DND-41 (cell line): ENCODE data around the gene BSG.

ENCODE experiments used
- ATAC-seq: fragments of 200-7000 bp; cut with Tn5 transposase; 3 replicates; pipeline ENCODE4 v1.9.1; 2021; ENCODE audit warnings: low read depth; ENCODE audit not compliant: insufficient read depth
- DNase-seq: peaks from one replicate; pipeline ENCODE4 v3.0.0-alpha.2; 2020
- H2AFZ ChIP-seq: 2 replicates; pipeline ENCODE4 v1.6.0; 2012; ENCODE audit warnings: low read depth, low read length
- H3K27ac ChIP-seq: 2 replicates; pipeline ENCODE4 v1.5.1; 2012; ENCODE audit warnings: low read length, inconsistent platforms
- H3K27me3 ChIP-seq: fragments of 200-600 bp; sonication (generic); 2 replicates; pipeline ENCODE4 v1.6.0; 2012; ENCODE audit warnings: low read length, mild to moderate bottlenecking, inconsistent platforms; ENCODE audit not compliant: insufficient read depth, poor library complexity
- H3K36me3 ChIP-seq: 2 replicates; pipeline ENCODE4 v1.5.1; 2012; ENCODE audit warnings: low read length, inconsistent platforms; ENCODE audit not compliant: insufficient read depth
- H3K4me1 ChIP-seq: 2 replicates; pipeline ENCODE4 v1.5.1; 2012; ENCODE audit warnings: mild to moderate bottlenecking, low read length; ENCODE audit not compliant: insufficient read depth
- H3K4me2 ChIP-seq: 2 replicates; pipeline ENCODE4 v1.6.0; 2012; ENCODE audit warnings: mild to moderate bottlenecking, moderate library complexity, low read length, inconsistent platforms; ENCODE audit not compliant: insufficient read depth
- H3K4me3 ChIP-seq, 2 experiments: fragments of 200-600 bp in 1 of 2; shearing (Covaris generic) in 1 of 2; 2 replicates each; pipeline ENCODE4 v1.5.1; 2012 to 2016; ENCODE audit warnings: inconsistent platforms in 2 of 2, low read length in 2 of 2, mild to moderate bottlenecking in 2 of 2, low read depth in 1 of 2, moderate library complexity in 1 of 2
- H3K79me2 ChIP-seq: 2 replicates; pipeline ENCODE4 v1.6.0; 2012; ENCODE audit warnings: low read length, inconsistent platforms; ENCODE audit not compliant: insufficient read depth
- H3K9ac ChIP-seq: 2 replicates; pipeline ENCODE4 v1.6.0; 2012; ENCODE audit warnings: low read depth, mild to moderate bottlenecking, inconsistent platforms, low read length, moderate library complexity
- H3K9me3 ChIP-seq: 2 replicates; pipeline ENCODE4 v1.5.1; 2012; ENCODE audit warnings: low read length, moderate library complexity, mild to moderate bottlenecking, inconsistent platforms; ENCODE audit not compliant: insufficient read depth, severe bottlenecking
- H4K20me1 ChIP-seq: 2 replicates; pipeline ENCODE4 v1.6.0; 2012; ENCODE audit warnings: low read length; ENCODE audit not compliant: insufficient read depth
- EZH2 ChIP-seq: IDR thresholded peaks from 3 replicates; pipeline ENCODE4 v1.6.1; 2012; ENCODE audit warnings: borderline replicate concordance, low read depth, mild to moderate bottlenecking, moderate library complexity, low read length, inconsistent platforms; ENCODE audit not compliant: severe bottlenecking
- TF ChIP-seq, protein P1 (sequence below): IDR thresholded peaks from 2 replicates; pipeline ENCODE4 v1.5.1; 2012; ENCODE audit warnings: borderline replicate concordance, low read length, moderate library complexity, mild to moderate bottlenecking; ENCODE audit not compliant: poor library complexity, severe bottlenecking; ENCODE audit errors: extremely low read depth

Gene BSG

DNA sequence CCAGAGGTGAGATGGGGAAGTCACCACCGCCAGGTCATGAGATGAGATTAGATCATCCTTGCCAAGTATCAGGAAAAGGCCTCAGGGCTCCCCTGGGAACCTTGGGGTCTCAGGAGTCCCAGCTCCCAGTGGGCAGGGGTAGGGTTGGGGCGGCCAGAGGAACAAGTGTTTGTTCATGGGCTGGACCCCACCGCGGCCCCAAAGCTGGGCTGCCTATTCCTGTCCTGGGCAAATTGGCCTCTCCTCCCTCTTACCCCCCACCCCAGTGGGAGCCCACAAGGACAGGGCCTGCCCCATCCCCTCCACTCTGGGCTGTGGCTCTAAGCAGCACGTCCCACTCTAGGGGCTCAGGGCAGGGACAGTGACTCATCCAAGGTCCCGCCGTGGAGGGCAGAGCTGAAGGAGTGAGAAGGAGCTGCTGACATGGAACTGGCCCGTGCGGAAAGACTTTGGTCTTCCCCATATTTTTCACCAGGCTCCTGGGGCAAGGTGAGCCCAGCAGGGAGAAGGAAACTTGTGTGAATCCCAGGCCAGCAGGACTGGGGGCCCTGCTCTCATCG lies 13.2 kb downstream of the BSG start:
- peaks cover 10% of the 10 kb centered on the region for H3K4me1 ChIP-seq
- no peak overlapping the region for H2AFZ ChIP-seq
- peaks cover 21% of the 10 kb centered on the region for H3K36me3 ChIP-seq
- ATAC-seq (no peak), DNase-seq (no peak)
- peaks cover 8% of the 10 kb centered on the region for H3K27me3 ChIP-seq
- H4K20me1 ChIP-seq = peaks cover 51% of the 10 kb centered on the region
- H3K9me3 ChIP-seq = no peaks in the 10 kb centered on the region
- H3K79me2 ChIP-seq = 0 out of 2 replicates have a peak, but pooled peaks cover 2% of the 10 kb centered on the region
- H3K27ac ChIP-seq = no peak overlapping the region
- no peak for TF ChIP-seq EZH2
- TF ChIP-seq, protein P1, sequence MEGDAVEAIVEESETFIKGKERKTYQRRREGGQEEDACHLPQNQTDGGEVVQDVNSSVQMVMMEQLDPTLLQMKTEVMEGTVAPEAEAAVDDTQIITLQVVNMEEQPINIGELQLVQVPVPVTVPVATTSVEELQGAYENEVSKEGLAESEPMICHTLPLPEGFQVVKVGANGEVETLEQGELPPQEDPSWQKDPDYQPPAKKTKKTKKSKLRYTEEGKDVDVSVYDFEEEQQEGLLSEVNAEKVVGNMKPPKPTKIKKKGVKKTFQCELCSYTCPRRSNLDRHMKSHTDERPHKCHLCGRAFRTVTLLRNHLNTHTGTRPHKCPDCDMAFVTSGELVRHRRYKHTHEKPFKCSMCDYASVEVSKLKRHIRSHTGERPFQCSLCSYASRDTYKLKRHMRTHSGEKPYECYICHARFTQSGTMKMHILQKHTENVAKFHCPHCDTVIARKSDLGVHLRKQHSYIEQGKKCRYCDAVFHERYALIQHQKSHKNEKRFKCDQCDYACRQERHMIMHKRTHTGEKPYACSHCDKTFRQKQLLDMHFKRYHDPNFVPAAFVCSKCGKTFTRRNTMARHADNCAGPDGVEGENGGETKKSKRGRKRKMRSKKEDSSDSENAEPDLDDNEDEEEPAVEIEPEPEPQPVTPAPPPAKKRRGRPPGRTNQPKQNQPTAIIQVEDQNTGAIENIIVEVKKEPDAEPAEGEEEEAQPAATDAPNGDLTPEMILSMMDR = no peak
- H3K4me3 ChIP-seq = no peak overlapping the region
- H3K9ac ChIP-seq = no peak overlapping the region
- H3K4me2 ChIP-seq = no peak overlapping the region

DNA sequence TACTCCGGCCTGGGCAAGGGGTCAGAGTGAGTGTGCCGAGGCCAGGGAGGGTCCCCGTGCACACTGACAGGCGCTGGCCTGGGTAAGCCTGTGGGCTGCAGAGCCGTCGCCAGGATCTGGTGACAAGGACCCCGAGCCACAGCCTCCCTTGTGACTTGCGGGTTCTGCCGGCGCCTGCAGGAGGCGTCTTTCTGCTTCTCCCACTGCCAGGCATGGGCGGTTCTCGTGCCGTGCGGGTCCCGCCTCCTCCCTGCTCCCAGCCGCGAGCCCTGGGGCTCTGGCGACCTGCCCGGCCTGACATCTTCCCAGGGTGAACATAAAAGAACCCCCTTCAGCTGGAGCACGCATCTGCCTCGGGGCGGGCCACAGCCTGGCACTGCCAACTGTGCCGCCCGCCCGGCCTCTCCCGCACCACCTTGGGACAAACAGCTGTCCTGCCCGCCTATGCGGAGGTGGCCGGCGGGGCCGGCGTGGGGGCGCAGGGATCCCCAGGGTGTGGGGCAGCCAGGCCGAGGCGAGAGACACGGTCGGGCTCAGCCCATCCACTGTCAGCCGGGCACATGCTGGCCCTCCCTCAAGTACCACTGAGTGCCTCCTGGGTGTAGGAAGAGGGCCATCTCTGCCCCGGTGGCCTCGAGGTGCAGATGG lies 15.8 kb downstream of the BSG start:
- Histone ChIP-seq H3K9me3 (no peaks in the 10 kb centered on the region), H3K27me3 (peaks cover 8% of the 10 kb centered on the region), H3K4me3 (no peak overlapping the region; a peak in 1 of 4 replicates), H3K9ac (no peak overlapping the region), H3K4me2 (no peak overlapping the region; the same call in 1 of the 2 replicates), H2AFZ (no peak overlapping the region), H3K36me3 (no peaks in the 10 kb centered on the region), H3K4me1 (peaks cover 10% of the 10 kb centered on the region), H4K20me1 (peaks cover 39% of the 10 kb centered on the region), H3K79me2 (no peaks in the 10 kb centered on the region), H3K27ac (no peak overlapping the region)
- peak; percentile 84 for DNase-seq
- peak; percentile 78 for ATAC-seq
- TF ChIP-seq, protein P1 = peak; percentile 74
- TF ChIP-seq EZH2 = peak; percentile 45

- Histone ChIP-seq H3K4me2 (no peak overlapping the region; the same call in 1 of the 2 replicates), H3K9me3 (no peaks in the 10 kb centered on the region), H3K4me3 (no peak overlapping the region; a peak in 1 of 4 replicates), H4K20me1 (peaks cover 36% of the 10 kb centered on the region), H2AFZ (no peak overlapping the region), H3K27me3 (peaks cover 8% of the 10 kb centered on the region), H3K27ac (no peak overlapping the region), H3K9ac (no peak overlapping the region), H3K4me1 (peaks cover 10% of the 10 kb centered on the region), H3K36me3 (no peaks in the 10 kb centered on the region), H3K79me2 (no peaks in the 10 kb centered on the region)
- DNase-seq (no peak), ATAC-seq (no peak)
- no peak for TF ChIP-seq EZH2
- TF ChIP-seq, protein P1 = peak; percentile 19
Observed at GRCh38 chr19:588741-589692, 16.6 kb downstream of the BSG start.
